Regular cardiac myocyte (primary cell): ENCODE results near the gene KRTAP9-1. TPM values are rescaled to one million over a fixed set of nuclear protein-coding genes. Genes with fewer than 3 reads are reported as not detected.

Experiments used
- total RNA-seq: library from RNA; depleted of rRNA; stranded (reverse); fragments of >200 nt; gene quantifications from 2 replicates; pipeline ENCODE4 v1.2.3, GENCODE V29; 2014

The KRTAP9-1 gene, protein sequence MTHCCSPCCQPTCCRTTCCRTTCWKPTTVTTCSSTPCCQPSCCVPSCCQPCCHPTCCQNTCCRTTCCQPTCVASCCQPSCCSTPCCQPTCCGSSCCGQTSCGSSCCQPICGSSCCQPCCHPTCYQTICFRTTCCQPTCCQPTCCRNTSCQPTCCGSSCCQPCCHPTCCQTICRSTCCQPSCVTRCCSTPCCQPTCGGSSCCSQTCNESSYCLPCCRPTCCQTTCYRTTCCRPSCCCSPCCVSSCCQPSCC
- not detected in 2 replicates for total RNA-seq

DNA sequence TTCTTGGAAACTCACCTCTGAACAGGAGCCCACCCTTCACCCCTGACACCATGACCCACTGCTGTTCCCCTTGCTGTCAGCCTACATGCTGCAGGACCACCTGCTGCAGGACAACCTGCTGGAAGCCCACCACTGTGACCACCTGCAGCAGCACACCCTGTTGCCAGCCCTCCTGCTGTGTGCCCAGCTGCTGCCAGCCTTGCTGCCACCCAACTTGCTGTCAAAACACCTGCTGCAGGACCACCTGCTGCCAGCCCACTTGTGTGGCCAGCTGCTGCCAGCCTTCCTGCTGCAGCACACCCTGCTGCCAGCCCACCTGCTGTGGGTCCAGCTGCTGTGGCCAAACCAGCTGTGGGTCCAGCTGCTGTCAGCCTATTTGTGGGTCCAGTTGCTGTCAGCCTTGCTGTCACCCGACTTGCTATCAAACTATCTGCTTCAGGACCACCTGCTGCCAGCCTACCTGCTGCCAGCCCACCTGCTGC, at the start of gene KRTAP9-1:
KRTAP9-1 (plus strand) TSS at position 51 of the 482 bp plus-strand sequence; CDS start at position 51, 0 bp downstream.

DNA sequence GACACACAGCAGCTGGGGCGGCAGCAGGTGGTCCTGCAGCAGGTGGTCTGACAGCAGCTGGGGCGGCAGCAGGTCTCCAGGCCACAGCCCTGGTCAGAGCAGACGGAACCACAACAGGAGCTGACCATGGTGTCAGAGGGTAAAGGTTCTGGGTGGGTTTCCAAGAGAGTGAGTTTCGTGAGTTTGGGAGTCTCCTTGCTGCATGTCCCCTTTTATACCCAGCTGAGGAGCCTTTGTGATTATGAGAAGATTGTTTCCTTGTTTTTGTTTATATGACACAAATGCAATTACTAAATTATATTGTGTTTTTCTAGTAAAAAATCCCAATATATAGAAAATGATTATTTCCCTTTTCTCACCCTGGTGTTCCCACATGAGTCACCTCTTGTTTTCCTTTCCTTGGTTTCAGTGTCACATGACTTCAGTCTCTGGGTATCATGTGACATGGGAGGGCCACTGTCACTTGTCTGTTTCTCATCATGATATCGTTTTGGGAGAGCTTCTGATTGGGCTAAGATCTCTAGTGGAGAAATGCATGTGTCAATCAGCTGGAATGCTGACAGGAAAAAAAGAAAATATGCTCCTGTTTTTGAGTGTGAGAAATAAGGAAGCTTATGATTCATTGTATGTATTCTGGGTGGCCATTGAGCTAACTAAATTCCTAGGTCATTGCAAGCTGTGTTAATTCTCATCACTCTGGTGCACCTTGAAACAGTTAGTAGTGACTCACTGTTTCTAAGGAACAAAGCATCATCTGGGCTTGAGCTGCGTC, 49.1 kb upstream of the KRTAP9-1 start, which contains the start of gene KRTAP4-6:
KRTAP4-6 (minus strand) TSS at position 185 of the 772 bp plus-strand sequence; CDS start at position 128, 57 bp downstream.

DNA sequence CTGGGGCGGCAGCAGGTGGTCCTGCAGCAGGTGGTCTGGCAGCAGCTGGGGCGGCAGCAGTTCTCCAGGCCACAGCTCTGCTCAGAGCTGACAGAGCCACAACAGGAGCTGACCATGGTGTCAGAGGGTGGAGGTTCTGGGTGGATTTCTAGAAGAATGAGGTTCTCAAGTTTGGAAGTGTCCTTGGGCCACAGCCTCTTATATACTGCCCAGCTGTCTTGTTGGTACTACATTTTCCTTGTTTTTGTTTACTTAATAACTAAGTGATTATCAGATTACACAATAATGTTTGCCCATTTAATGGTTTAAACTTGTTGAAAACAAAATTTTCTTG, 40.1 kb upstream of the KRTAP9-1 start, which contains the start of gene KRTAP4-5:
KRTAP4-5 (minus strand) TSS at position 174 of the 334 bp plus-strand sequence; CDS start at position 116, 58 bp downstream.

DNA sequence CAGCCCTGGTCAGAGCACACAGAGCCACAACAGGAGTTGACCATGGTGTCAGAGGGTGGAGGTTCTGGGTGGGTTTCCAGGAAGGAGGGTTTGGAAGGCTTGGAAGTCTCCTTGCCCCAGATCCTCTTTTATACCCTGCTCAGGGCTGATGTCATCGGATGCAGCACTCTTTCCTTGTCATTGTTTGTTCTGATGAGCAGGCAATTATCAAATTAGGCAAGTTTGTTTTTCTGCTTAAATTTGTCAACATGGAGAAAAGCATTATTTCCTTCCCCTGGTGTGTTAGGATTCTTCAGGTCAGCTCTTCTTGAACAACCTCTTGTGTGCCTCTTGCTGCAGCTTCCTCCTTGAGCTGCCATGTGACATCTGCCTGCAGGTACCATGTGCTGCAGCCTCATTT, 29.0 kb upstream of the KRTAP9-1 start, which contains the start of gene KRTAP4-4:
KRTAP4-4 (minus strand) TSS at position 101 of the 400 bp plus-strand sequence; CDS start at position 44, 57 bp downstream.

DNA sequence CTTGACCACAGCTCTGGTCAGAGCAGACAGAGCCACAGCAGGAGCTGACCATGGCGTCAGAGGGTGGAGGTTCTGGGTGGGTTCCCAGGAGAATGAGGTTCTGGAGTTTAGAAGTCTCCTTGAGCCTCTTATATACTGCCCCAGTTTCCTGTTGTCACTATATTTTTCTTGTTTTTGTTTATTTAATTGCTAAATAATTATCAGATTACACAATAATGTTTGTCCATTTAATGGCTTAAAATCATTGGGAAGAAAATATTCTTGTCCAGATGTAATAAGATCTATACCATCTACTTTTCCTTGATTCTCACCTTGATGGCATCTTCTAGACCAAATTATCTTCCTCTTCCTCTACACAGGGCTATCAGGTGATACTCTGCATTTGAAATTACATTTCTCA, 21.6 kb upstream of the KRTAP9-1 start, which contains the start of gene KRTAP4-3:
KRTAP4-3 (minus strand) TSS at position 101 of the 400 bp plus-strand sequence; CDS start at position 52, 49 bp downstream.

DNA sequence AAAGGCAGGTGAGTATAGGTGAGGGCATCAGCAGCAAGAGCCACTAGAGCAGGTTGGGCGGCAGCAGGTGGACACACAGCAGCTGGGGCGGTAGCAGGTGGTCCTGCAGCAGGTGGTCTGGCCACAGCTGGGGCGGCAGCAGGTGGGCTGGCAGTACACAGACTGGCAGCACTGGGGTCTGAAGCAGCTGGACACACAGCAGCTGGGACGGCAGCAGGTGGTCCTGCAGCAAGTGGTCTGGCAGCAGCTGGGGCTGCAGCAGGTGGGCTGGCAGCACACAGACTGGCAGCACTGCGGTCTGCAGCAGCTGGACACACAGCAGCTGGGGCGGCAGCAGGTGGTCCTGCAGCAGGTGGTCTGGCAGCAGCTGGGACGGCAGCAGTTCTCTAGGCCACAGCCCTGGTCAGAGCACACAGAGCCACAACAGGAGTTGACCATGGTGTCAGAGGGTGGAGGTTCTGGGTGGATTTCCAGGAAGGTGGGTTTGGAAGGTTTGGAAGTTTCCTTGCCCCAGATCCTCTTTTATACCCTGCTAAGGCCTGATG, 11.9 kb upstream of the KRTAP9-1 start, which contains the start of gene KRTAP4-2:
KRTAP4-2 (minus strand) TSS at position 495 of the 545 bp plus-strand sequence; CDS start at position 438, 57 bp downstream.

DNA sequence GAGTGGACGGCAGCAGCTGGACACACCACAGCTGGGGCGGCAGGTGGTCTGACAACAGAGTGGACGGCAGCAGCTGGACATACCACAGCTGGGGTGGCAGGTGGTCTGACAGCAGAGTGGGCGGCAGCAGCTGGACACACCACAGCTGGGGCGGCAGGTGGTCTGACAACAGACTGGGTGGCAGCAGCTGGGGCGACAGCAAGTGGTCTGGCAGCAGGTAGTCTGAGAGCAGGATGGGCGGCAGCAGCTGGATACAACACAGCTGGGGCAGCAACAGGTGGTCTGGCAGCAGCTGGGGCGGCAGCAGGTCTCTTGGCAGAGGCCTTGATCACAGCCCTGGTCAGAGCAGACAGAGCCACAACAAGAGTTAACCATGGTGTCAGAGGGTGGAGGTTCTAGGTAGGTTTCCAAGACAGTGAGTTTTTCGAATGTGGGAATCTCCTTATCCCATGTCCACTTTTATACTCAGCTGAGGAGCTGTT, 5.2 kb upstream of the KRTAP9-1 start, which contains the start of gene KRTAP4-1:
KRTAP4-1 (minus strand) TSS at position 432 of the 482 bp plus-strand sequence; CDS start at position 375, 57 bp downstream.

DNA sequence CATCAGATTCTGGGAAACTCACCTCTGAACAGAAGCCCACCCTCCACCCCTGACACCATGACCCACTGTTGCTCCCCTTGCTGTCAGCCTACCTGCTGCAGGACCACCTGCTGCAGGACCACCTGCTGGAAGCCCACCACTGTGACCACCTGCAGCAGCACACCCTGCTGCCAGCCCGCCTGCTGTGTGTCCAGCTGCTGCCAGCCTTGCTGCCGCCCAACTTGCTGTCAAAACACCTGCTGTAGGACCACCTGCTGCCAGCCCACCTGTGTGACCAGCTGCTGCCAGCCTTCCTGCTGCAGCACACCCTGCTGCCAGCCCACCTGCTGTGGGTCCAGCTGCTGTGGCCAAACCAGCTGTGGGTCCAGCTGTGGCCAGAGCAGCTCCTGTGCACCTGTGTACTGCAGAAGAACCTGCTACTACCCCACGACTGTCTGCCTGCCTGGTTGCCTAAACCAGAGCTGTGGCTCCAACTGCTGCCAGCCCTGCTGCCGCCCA, 37.0 kb downstream of the KRTAP9-1 start, which contains the start of gene KRTAP9-2:
KRTAP9-2 (plus strand) TSS at position 51 of the 498 bp plus-strand sequence; CDS start at position 58, 7 bp downstream.

DNA sequence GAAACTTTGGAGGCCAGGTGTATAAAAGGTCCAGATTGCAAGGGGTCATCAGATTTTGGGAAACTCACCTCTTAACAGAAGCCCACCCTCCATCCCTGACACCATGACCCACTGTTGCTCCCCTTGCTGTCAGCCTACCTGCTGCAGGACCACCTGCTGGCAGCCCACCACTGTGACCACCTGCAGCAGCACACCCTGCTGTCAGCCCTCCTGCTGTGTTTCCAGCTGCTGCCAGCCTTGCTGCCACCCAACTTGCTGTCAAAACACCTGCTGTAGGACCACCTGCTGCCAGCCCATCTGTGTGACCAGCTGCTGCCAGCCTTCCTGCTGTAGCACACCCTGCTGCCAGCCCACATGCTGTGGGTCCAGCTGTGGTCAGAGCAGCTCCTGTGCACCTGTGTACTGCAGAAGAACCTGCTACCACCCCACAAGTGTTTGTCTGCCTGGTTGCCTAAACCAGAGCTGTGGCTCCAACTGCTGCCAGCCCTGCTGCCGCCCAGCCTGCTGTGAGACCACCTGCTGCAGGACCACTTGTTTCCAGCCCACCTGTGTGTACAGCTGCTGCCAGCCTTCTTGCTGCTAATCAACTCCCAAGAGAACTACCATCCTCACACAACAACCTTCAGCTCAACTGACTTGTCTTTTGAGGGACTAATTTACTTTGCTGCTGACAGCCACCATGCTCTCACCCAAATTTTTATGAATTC, 42.9 kb downstream of the KRTAP9-1 start, which contains the start of gene KRTAP9-3:
KRTAP9-3 (plus strand) TSS at position 51 of the 707 bp plus-strand sequence; CDS start at position 104, 53 bp downstream.

DNA sequence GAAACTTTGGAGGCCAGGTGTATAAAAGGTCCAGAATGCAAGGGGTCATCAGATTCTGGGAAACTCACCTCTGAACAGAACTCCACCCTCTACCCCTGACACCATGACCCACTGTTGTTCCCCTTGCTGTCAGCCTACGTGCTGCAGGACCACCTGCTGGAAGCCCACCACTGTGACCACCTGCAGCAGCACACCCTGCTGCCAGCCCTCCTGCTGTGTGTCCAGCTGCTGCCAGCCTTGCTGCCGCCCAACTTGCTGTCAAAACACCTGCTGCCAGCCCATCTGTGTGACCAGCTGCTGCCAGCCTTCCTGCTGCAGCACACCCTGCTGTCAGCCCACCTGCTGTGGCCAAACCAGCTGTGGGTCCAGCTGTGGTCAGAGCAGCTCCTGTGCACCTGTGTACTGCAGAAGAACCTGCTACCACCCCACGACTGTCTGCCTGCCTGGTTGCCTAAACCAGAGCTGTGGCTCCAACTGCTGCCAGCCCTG, 48.3 kb downstream of the KRTAP9-1 start, which contains the start of gene KRTAP9-8:
KRTAP9-8 (plus strand) TSS at position 51 of the 489 bp plus-strand sequence; CDS start at position 104, 53 bp downstream.

Other genes with a start within 250 kb of the KRTAP9-1 start
- gene KRT39, start 222.9 kb upstream of the KRTAP9-1 start, total RNA-seq = 0.28 TPM in 1 of 2 replicates, not detected in the other
- gene KRT40, start 205.6 kb upstream of the KRTAP9-1 start, total RNA-seq = not detected in 2 replicates
- not detected in 2 replicates for gene KRTAP3-3, start 195.7 kb upstream of the KRTAP9-1 start, total RNA-seq
- not detected in 2 replicates for gene KRTAP3-2, start 190.0 kb upstream of the KRTAP9-1 start, total RNA-seq
- not detected in 2 replicates for gene KRTAP3-1, start 180.8 kb upstream of the KRTAP9-1 start, total RNA-seq
- 1.9 and 5.1 TPM in 2 replicates for gene KRTAP1-5, start 162.7 kb upstream of the KRTAP9-1 start, total RNA-seq
- gene KRTAP1-4, start 159.7 kb upstream of the KRTAP9-1 start, total RNA-seq = not detected in 2 replicates
- gene KRTAP1-3, start 155.0 kb upstream of the KRTAP9-1 start, total RNA-seq = not detected in 2 replicates
- under 0.01 TPM in 1 of 2 replicates, not detected in the other for gene KRTAP1-1, start 148.4 kb upstream of the KRTAP9-1 start, total RNA-seq
- not detected in 2 replicates for gene KRTAP2-1, start 142.6 kb upstream of the KRTAP9-1 start, total RNA-seq
- not detected in 2 replicates for gene KRTAP2-2, start 134.7 kb upstream of the KRTAP9-1 start, total RNA-seq
- under 0.01 and 0.77 TPM in 2 replicates for gene KRTAP2-3, start 129.8 kb upstream of the KRTAP9-1 start, total RNA-seq
- 0.28 TPM in 1 of 2 replicates, not detected in the other for gene KRTAP2-4, start 124.0 kb upstream of the KRTAP9-1 start, total RNA-seq
- gene KRTAP4-7, start 105.7 kb upstream of the KRTAP9-1 start, total RNA-seq = not detected in 2 replicates
- not detected in 2 replicates for gene KRTAP4-8, start 91.7 kb upstream of the KRTAP9-1 start, total RNA-seq
- not detected in 2 replicates for gene KRTAP4-16, start 87.7 kb upstream of the KRTAP9-1 start, total RNA-seq
- not detected in 2 replicates for gene KRTAP4-9, start 84.5 kb upstream of the KRTAP9-1 start, total RNA-seq
- not detected in 2 replicates for gene KRTAP4-11, start 71.5 kb upstream of the KRTAP9-1 start, total RNA-seq
- not detected in 2 replicates for gene KRTAP4-12, start 65.7 kb upstream of the KRTAP9-1 start, total RNA-seq
- gene KRTAP4-6, start 49.3 kb upstream of the KRTAP9-1 start, total RNA-seq = not detected in 2 replicates
- gene KRTAP4-5, start 40.1 kb upstream of the KRTAP9-1 start, total RNA-seq = not detected in 2 replicates
- gene KRTAP4-4, start 29.1 kb upstream of the KRTAP9-1 start, total RNA-seq = not detected in 2 replicates
- not detected in 2 replicates for gene KRTAP4-3, start 21.7 kb upstream of the KRTAP9-1 start, total RNA-seq
- gene KRTAP4-2, start 11.7 kb upstream of the KRTAP9-1 start, total RNA-seq = not detected in 2 replicates
- gene KRTAP4-1, start 5.0 kb upstream of the KRTAP9-1 start, total RNA-seq = not detected in 2 replicates
- not detected in 2 replicates for gene KRTAP9-2, start 36.8 kb downstream of the KRTAP9-1 start, total RNA-seq
- not detected in 2 replicates for gene KRTAP9-3, start 42.6 kb downstream of the KRTAP9-1 start, total RNA-seq
- gene KRTAP9-8, start 48.1 kb downstream of the KRTAP9-1 start, total RNA-seq = not detected in 2 replicates
- gene KRTAP9-4, start 59.8 kb downstream of the KRTAP9-1 start, total RNA-seq = not detected in 2 replicates
- gene KRTAP9-9, start 65.5 kb downstream of the KRTAP9-1 start, total RNA-seq = not detected in 2 replicates
- not detected in 2 replicates for gene KRTAP9-6, start 75.5 kb downstream of the KRTAP9-1 start, total RNA-seq
- not detected in 2 replicates for gene KRTAP9-7, start 85.8 kb downstream of the KRTAP9-1 start, total RNA-seq
- not detected in 2 replicates for gene KRTAP29-1, start 113.0 kb downstream of the KRTAP9-1 start, total RNA-seq
- not detected in 2 replicates for gene KRTAP16-1, start 119.4 kb downstream of the KRTAP9-1 start, total RNA-seq
- not detected in 2 replicates for gene KRTAP17-1, start 125.8 kb downstream of the KRTAP9-1 start, total RNA-seq
- not detected in 2 replicates for gene KRT33A, start 160.9 kb downstream of the KRTAP9-1 start, total RNA-seq
- under 0.01 TPM in 2 replicates for gene KRT33B, start 179.9 kb downstream of the KRTAP9-1 start, total RNA-seq
- 2.0 and 2.9 TPM in 2 replicates for gene KRT34, start 192.4 kb downstream of the KRTAP9-1 start, total RNA-seq
- gene KRT31, start 207.7 kb downstream of the KRTAP9-1 start, total RNA-seq = not detected in 2 replicates
- not detected in 2 replicates for gene KRT37, start 234.7 kb downstream of the KRTAP9-1 start, total RNA-seq